B cell (primary cell): ENCODE data around the gene MTUS2. TPM values are rescaled to one million over a fixed set of nuclear protein-coding genes. Genes with fewer than 3 reads are reported as not detected.

Source experiments
- ATAC-seq: fragments of 200-7000 bp; cut with Tn5 transposase; one replicate; pipeline ENCODE4 v1.10.0; 2021; ENCODE audit warnings: low read depth, mild to moderate bottlenecking, moderate number of reproducible peaks, moderate library complexity
- CTCF ChIA-PET: fragments of 350-600 bp; sonication (Branson Sonifier 250); formaldehyde crosslinking; loops from one replicate; lab custom pipeline; 2021; ENCODE audit warnings: antibody characterized with exemption, inconsistent platforms; lab: Charles Lee
- POLR2A ChIA-PET: fragments of 350-600 bp; sonication (Branson Sonifier 250); formaldehyde crosslinking; loops from one replicate; lab custom pipeline; 2021; ENCODE audit warnings: antibody characterized with exemption; lab: Charles Lee
- DNase-seq: peaks from one replicate; pipeline ENCODE4 v3.0.0; 2013
- H2AFZ ChIP-seq: 2 replicates; pipeline ENCODE4 v1.6.1; 2012; ENCODE audit warnings: mild to moderate bottlenecking, low read depth, low read length; ENCODE audit not compliant: insufficient read depth, poor library complexity, severe bottlenecking
- H3K27ac ChIP-seq, 2 donors: 1 replicate in 1 of 2; 2 replicates in 1 of 2; pipeline ENCODE4 v1.5.1; 2012 to 2013; ENCODE audit warnings: low read length in 2 of 2, mild to moderate bottlenecking in 2 of 2, moderate library complexity in 1 of 2
- H3K27me3 ChIP-seq, 4 experiments: fragments of 200-600 bp in 1 of 4; sonication (generic) in 1 of 4; replicated peaks in 1 of 4; 1 replicate in 2 of 4; 2 replicates in 2 of 4; pipeline versions ENCODE4 v1.6.1 to v1.7.0; 2013 to 2016; ENCODE audit warnings: low read length in 3 of 4, mild to moderate bottlenecking in 2 of 4, mixed read lengths in 1 of 4, moderate library complexity in 1 of 4; ENCODE audit not compliant: insufficient read depth in 4 of 4, control insufficient read depth in 3 of 4; ENCODE audit errors: control extremely low read depth in 1 of 4
- H3K36me3 ChIP-seq, 2 experiments: replicated peaks in 1 of 2; 1 replicate in 1 of 2; 2 replicates in 1 of 2; pipeline versions ENCODE4 v1.6.1 to v1.7.1; 2013; ENCODE audit warnings: low read length in 1 of 2; ENCODE audit not compliant: insufficient read depth in 2 of 2, control insufficient read depth in 1 of 2; ENCODE audit errors: control extremely low read depth in 1 of 2, extremely low read depth in 1 of 2
- H3K4me1 ChIP-seq, 2 donors: fragments of 200-600 bp in 1 of 2; sonication (generic) in 1 of 2; 1 replicate in 1 of 2; 2 replicates in 1 of 2; pipeline versions ENCODE4 v1.5.1 to v1.6.1; 2013 to 2017; ENCODE audit warnings: low read length in 2 of 2; ENCODE audit not compliant: control insufficient read depth in 2 of 2, insufficient read depth in 2 of 2
- H3K4me2 ChIP-seq: replicated peaks from 2 replicates; pipeline ENCODE3; 2012; ENCODE audit warnings: mild to moderate bottlenecking, low read depth, low read length; ENCODE audit not compliant: poor library complexity, severe bottlenecking
- H3K4me3 ChIP-seq, 5 experiments: fragments of 200-600 bp in 1 of 5; sonication (generic) in 1 of 5; 1 replicate in 3 of 5; 2 replicates in 2 of 5; pipeline versions ENCODE4 v1.5.1 to v1.7.0; 2011 to 2016; ENCODE audit warnings: low read length in 4 of 5, mild to moderate bottlenecking in 4 of 5, low read depth in 2 of 5, control low read depth in 1 of 5, moderate library complexity in 1 of 5; ENCODE audit not compliant: insufficient read depth in 1 of 5; ENCODE audit errors: control extremely low read depth in 1 of 5, extremely low read depth in 1 of 5
- H3K79me2 ChIP-seq: fragments of 200-600 bp; sonication (generic); one replicate; pipeline ENCODE4 v1.6.0; 2016; ENCODE audit warnings: low read length; ENCODE audit not compliant: control insufficient read depth, insufficient read depth
- H3K9ac ChIP-seq: fragments of 200-600 bp; sonication (generic); 2 replicates; pipeline ENCODE4 v1.6.1; 2017; ENCODE audit warnings: mild to moderate bottlenecking, low read length, moderate library complexity
- H3K9me3 ChIP-seq, 3 donors: one replicate each; pipeline versions ENCODE4 v1.6.1 to v1.7.1; 2013; ENCODE audit warnings: low read length in 2 of 3; ENCODE audit not compliant: control insufficient read depth in 2 of 3, insufficient read depth in 1 of 3; ENCODE audit errors: control extremely low read depth in 1 of 3
- H4K20me1 ChIP-seq: 2 replicates; pipeline ENCODE4 v1.6.0; 2012; ENCODE audit warnings: mild to moderate bottlenecking, low read length; ENCODE audit not compliant: insufficient read depth, control insufficient read depth, poor library complexity, severe bottlenecking
- H3K27ac Mint-ChIP-seq: one replicate; pipeline ENCODE4 v1.8.0; 2021; ENCODE audit warnings: mixed read lengths
- H3K27me3 Mint-ChIP-seq: one replicate; pipeline ENCODE4 v1.8.0; 2021; ENCODE audit warnings: mixed read lengths
- H3K4me1 Mint-ChIP-seq: one replicate; pipeline ENCODE4 v1.8.0; 2021; ENCODE audit warnings: mixed read lengths
- H3K4me3 Mint-ChIP-seq: one replicate; pipeline ENCODE4 v1.8.0; 2021; ENCODE audit warnings: mixed read lengths
- H3K9me3 Mint-ChIP-seq: one replicate; pipeline ENCODE4 v1.8.0; 2022; ENCODE audit warnings: mixed read lengths; ENCODE audit not compliant: insufficient read depth
- CTCF ChIP-seq: fragments of 200-600 bp; IDR thresholded peaks from one replicate; pipeline ENCODE4 v1.8.0; 2022; ENCODE audit warnings: antibody characterized with exemption, mild to moderate bottlenecking
- EZH2 ChIP-seq: IDR thresholded peaks from 2 replicates; pipeline ENCODE4 v1.6.1; 2012; ENCODE audit warnings: borderline replicate concordance, low read depth, mild to moderate bottlenecking, moderate library complexity, low read length; ENCODE audit not compliant: insufficient read depth, poor library complexity, severe bottlenecking
- WGBS: methylation state at CpG from one replicate; pipeline ENCODE4 v1.1.5; 2013; ENCODE audit warnings: missing lambda C conversion rate; ENCODE audit not compliant: insufficient coverage; 5-methylcytosine and 5-hydroxymethylcytosine counted together
- intact Hi-C: fragments of 100-400 bp; cut with micrococcal nuclease; formaldehyde crosslinking; loops from one replicate; pipeline ENCODE4 v1.10.0; 2022
- polyA plus RNA-seq: library from polyadenylated mRNA; depleted of rRNA; stranded (reverse); fragments of >200 nt; gene quantifications from 2 replicates; pipeline ENCODE4 v1.2.3, GENCODE V29; 2012
- total RNA-seq, 2 donors: library from RNA; stranded (reverse); fragments of 120-200 nt in 1 of 2; gene quantifications; 1 replicate in 1 of 2; 2 replicates in 1 of 2; pipeline versions ENCODE4 v1.2.3 to v1.2.4, GENCODE V29; 2013 to 2022

MTUS2 gene
- total and polyA plus RNA-seq, 2 donors (not counting 1 experiment from before 2014, with no cell fraction given): 0.12 TPM; not detected in 1

GRCh38 chr13:29222458-29222857, 402.3 kb downstream of the MTUS2 start:
- Histone ChIP-seq H3K36me3 (no peaks in the 10 kb centered on the region), H3K4me2 (no peak overlapping the region), H3K9ac (no peak overlapping the region), H4K20me1 (no peaks in the 10 kb centered on the region), H3K4me1 (no peaks in the 10 kb centered on the region), H3K4me3 (no peak overlapping the region), H2AFZ (no peak overlapping the region), H3K27ac (no peak overlapping the region), H3K9me3 (peaks cover 1 to 21% (median 14%) of the 10 kb centered on the region in 3 donors), H3K27me3 (peaks cover 0 to 2% (median 0%) of the 10 kb centered on the region in 4 experiments), H3K79me2 (no peaks in the 10 kb centered on the region)
- no peak overlapping the region for H3K27ac Mint-ChIP-seq
- ChIA-PET POLR2A (no interaction called here), CTCF (no interaction called here)
- ATAC-seq: no peak
- intact Hi-C loops: no loop called here
- 88% methylated on average over 4 of the region's 5 CpGs for WGBS
- H3K27me3 Mint-ChIP-seq: peaks cover 12% of the 10 kb centered on the region
- TF ChIP-seq CTCF (no peak), EZH2 (no peak)
- H3K4me1 Mint-ChIP-seq: no peaks in the 10 kb centered on the region
- no peak overlapping the region for H3K4me3 Mint-ChIP-seq
- no peak for DNase-seq
- H3K9me3 Mint-ChIP-seq: peaks cover 5% of the 10 kb centered on the region

GRCh38 chr13:29224206-29224605, 404.1 kb downstream of the MTUS2 start:
- H3K4me2 ChIP-seq: no peak overlapping the region
- WGBS: no CpG with 5 or more reads among the region's 2 CpGs
- H3K36me3 ChIP-seq: no peaks in the 10 kb centered on the region
- H3K4me3 ChIP-seq: no peak overlapping the region
- peaks cover 0 to 2% (median 0%) of the 10 kb centered on the region in 4 experiments for H3K27me3 ChIP-seq
- ChIA-PET POLR2A (no interaction called here), CTCF (no interaction called here)
- H3K9me3 Mint-ChIP-seq: no peaks in the 10 kb centered on the region
- H3K27me3 Mint-ChIP-seq: peaks cover 17% of the 10 kb centered on the region
- TF ChIP-seq CTCF (no peak), EZH2 (no peak)
- H3K79me2 ChIP-seq: no peaks in the 10 kb centered on the region
- H2AFZ ChIP-seq: no peak overlapping the region
- no peaks in the 10 kb centered on the region for H3K4me1 Mint-ChIP-seq
- H3K9me3 ChIP-seq: peaks cover 1 to 21% (median 14%) of the 10 kb centered on the region in 3 donors
- no peak overlapping the region for H3K27ac ChIP-seq
- intact Hi-C loops: no loop called here
- H3K4me1 ChIP-seq: no peaks in the 10 kb centered on the region
- H3K27ac Mint-ChIP-seq: no peak overlapping the region
- no peak for ATAC-seq
- H3K4me3 Mint-ChIP-seq: no peak overlapping the region
- H4K20me1 ChIP-seq: no peaks in the 10 kb centered on the region
- no peak for DNase-seq
- H3K9ac ChIP-seq: no peak overlapping the region
